Esophagus squamous epithelium (tissue), 5 donors: Measurements from ENCODE around the gene IRAK1BP1. TPM values are rescaled to one million over a fixed set of nuclear protein-coding genes. Genes with fewer than 3 reads are reported as not detected.

Source experiments
- DNase-seq: peaks from one replicate; lab custom pipeline; 2025; lab: John Stamatoyannopoulos, UW
- H3K27ac ChIP-seq, 4 donors: fragments of 200-600 bp; sonication (generic); one replicate each; pipeline ENCODE4 v1.5.1; 2016 to 2019; ENCODE audit warnings: mild to moderate bottlenecking in 1 of 4
- H3K27me3 ChIP-seq, 4 donors: fragments of 200-600 bp; sonication (generic); 1 replicate in 3 of 4; 2 replicates in 1 of 4; pipeline versions ENCODE4 v1.5.1 to v1.6.0; 2017 to 2021; ENCODE audit warnings: antibody characterized with exemption in 1 of 4
- H3K36me3 ChIP-seq, 3 donors: fragments of 200-600 bp; sonication (generic); one replicate each; pipeline ENCODE4 v1.5.1; 2016 to 2019
- H3K4me1 ChIP-seq, 3 donors: fragments of 200-600 bp; sonication (generic); one replicate each; pipeline ENCODE4 v1.5.1; 2017 to 2019
- H3K4me3 ChIP-seq, 4 donors: fragments of 200-600 bp; sonication (generic); 1 replicate in 3 of 4; 2 replicates in 1 of 4; pipeline ENCODE4 v1.5.1; 2016 to 2019; ENCODE audit warnings: mild to moderate bottlenecking in 2 of 4, moderate library complexity in 1 of 4
- H3K9me3 ChIP-seq, 3 donors: fragments of 200-600 bp; sonication (generic); one replicate each; pipeline ENCODE4 v1.5.1; 2016 to 2019
- POLR2A ChIP-seq, 4 donors: fragments of 450-650 bp; IDR thresholded peaks; one replicate each; pipeline ENCODE4 v1.6.1; 2017; ENCODE audit warnings: antibody characterized with exemption in 4 of 4, mild to moderate bottlenecking in 4 of 4, moderate library complexity in 3 of 4
- WGBS, 2 donors: methylation state at CpG; one replicate each; pipeline ENCODE4 v1.1.5; 2018; 5-methylcytosine and 5-hydroxymethylcytosine counted together
- intact Hi-C: fragments of 100-400 bp; cut with DNase I; formaldehyde crosslinking; loops from one replicate; pipeline ENCODE4 v1.15.0; 2022
- total RNA-seq, 4 donors: library from RNA; depleted of rRNA; stranded (reverse); fragments of >200 nt; gene quantifications; one replicate each; pipeline ENCODE4 v1.1.0, GENCODE V29; 2016
- TF ChIP-seq, protein P1 (sequence below), 6 experiments: fragments of 450-650 bp in 4 of 6; fragments of 200-600 bp in 2 of 6; sonication (generic) in 2 of 6; IDR thresholded peaks; one replicate each; pipeline ENCODE4 v1.5.1; 2016 to 2019; ENCODE audit warnings: antibody characterized with exemption in 6 of 6, mild to moderate bottlenecking in 4 of 6, moderate library complexity in 4 of 6
- donor health status: DM: yes; HTN: yes; CAD: no.

Gene IRAK1BP1
- total RNA-seq, 4 donors from 2014 or later = 1.8 to 5.0 (median 2.0) TPM

DNA sequence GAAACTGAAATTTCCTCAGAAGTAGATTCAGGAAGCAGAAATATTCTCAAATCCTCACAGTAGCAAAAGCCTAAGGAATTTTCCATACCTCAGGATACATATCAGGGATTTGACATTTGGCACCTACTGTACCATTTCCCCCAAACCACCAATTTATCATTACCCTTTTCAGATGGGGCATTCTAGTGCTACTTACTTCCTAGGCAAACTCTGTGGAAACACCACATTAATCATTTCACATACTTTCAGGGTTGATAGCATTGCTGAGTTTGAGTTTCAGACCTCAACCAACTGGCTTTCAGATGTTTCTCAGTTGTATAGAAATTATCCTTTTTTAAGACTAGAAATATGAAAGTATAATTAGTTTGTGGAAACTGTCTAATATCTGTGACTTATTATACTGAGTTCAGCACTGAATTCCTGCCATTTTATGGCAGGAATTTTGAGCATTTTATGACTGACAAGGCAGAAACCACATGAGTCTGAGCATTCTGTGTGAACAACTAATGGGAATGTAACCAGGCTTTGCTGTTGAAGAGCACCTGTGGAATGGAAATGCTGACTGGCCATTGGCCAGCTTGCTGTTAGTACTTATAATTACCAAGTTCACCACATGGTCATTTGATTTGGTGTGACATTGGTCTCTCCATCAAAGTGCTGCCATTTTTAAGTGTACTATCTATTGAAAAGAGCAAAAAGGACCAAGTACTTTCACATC, 35.1 kb upstream of the IRAK1BP1 start:
- H3K36me3 ChIP-seq = no peaks in the 10 kb centered on the region
- H3K27me3 ChIP-seq = no peaks in the 10 kb centered on the region
- H3K27ac ChIP-seq = no peak overlapping the region
- DNase-seq = no peak
- TF ChIP-seq, protein P1, sequence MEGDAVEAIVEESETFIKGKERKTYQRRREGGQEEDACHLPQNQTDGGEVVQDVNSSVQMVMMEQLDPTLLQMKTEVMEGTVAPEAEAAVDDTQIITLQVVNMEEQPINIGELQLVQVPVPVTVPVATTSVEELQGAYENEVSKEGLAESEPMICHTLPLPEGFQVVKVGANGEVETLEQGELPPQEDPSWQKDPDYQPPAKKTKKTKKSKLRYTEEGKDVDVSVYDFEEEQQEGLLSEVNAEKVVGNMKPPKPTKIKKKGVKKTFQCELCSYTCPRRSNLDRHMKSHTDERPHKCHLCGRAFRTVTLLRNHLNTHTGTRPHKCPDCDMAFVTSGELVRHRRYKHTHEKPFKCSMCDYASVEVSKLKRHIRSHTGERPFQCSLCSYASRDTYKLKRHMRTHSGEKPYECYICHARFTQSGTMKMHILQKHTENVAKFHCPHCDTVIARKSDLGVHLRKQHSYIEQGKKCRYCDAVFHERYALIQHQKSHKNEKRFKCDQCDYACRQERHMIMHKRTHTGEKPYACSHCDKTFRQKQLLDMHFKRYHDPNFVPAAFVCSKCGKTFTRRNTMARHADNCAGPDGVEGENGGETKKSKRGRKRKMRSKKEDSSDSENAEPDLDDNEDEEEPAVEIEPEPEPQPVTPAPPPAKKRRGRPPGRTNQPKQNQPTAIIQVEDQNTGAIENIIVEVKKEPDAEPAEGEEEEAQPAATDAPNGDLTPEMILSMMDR (IDR thresholded peaks at IDR 0.05) = no peak
- TF ChIP-seq POLR2A (IDR thresholded peaks at IDR 0.05) = no peak
- intact Hi-C loops = no loop called here
- H3K9me3 ChIP-seq = no peaks in the 10 kb centered on the region
- H3K4me1 ChIP-seq = no peaks in the 10 kb centered on the region
- no peak overlapping the region for H3K4me3 ChIP-seq

DNA sequence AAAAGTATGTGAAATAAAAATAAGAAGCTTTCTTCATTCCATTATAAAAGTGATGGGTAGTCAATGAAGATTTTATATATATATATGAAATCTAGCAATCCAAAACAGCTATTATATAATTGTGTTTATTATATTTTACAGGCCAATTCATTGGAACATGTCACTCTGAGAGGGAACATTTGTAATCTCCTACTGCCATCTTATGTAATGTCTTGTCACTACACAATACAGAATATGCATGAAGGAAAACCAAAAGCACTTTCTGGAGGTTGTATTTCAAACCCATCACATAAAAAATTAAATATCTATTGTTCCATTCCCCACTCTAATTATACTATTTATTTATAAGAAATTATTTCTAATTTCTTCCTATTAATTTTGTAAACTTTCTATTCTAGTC, 31.5 kb upstream of the IRAK1BP1 start:
- intact Hi-C loops = no loop called here
- Histone ChIP-seq H3K4me3 (no peak overlapping the region), H3K9me3 (no peaks in the 10 kb centered on the region), H3K36me3 (no peaks in the 10 kb centered on the region), H3K4me1 (no peaks in the 10 kb centered on the region), H3K27me3 (peaks cover 0 to 3% (median 0%) of the 10 kb centered on the region in 4 donors), H3K27ac (no peak overlapping the region)
- TF ChIP-seq POLR2A (IDR thresholded peaks at IDR 0.05) = no peak
- TF ChIP-seq, protein P1 (IDR thresholded peaks at IDR 0.05) = peak in 3 of 6 experiments; percentile 11 to 29 (median 13)
- no peak for DNase-seq

DNA sequence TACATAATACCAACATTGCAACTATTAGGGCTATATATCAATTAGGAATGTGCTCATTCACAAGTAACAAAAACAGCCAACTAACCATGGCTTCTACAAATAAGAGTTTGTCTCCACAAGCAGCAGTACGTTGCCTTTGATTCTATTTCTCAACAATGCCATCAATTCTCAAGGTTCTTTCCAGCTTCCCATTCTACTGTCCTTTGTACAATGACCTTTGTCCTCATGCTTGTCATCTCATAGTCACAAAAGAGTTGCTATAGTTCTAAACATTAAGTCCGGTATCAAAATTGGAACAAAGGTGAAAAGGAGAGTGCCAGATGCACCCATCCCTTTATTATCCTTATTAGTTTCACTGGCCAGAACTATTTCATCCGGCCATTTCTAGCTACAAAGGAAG, 30.8 kb upstream of the IRAK1BP1 start:
- Histone ChIP-seq H3K4me3 (no peak overlapping the region), H3K4me1 (no peaks in the 10 kb centered on the region), H3K9me3 (no peaks in the 10 kb centered on the region), H3K27ac (no peak overlapping the region), H3K27me3 (peaks cover 0 to 3% (median 0%) of the 10 kb centered on the region in 4 donors), H3K36me3 (no peaks in the 10 kb centered on the region)
- WGBS, 2 donors = 59 to 66% methylated on average over 3 of the region's 3 CpGs
- no peak for DNase-seq
- TF ChIP-seq POLR2A (IDR thresholded peaks at IDR 0.05) = no peak
- TF ChIP-seq, protein P1 (IDR thresholded peaks at IDR 0.05) = no peak
- intact Hi-C loops = no loop called here

DNA sequence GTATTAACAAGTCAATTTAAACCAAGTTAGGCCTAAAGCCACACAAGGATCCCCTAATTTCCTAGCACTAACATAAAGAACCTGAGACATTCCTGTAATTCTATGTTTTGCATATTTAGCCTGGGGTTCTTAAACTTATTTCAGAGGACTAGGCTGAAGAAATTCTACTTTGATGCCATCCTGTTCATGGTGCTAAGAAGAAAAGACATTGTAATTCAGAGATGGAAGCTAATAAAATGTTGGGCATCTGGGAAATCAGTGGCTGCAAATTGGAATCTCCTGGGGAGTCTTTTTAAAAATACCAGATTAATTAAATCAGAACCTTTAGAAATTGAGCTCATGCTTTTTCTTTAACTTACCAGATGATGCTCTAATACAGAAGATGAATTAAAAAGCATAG, 26.2 kb upstream of the IRAK1BP1 start:
- intact Hi-C loops = no loop called here
- no peak for TF ChIP-seq POLR2A (IDR thresholded peaks at IDR 0.05)
- TF ChIP-seq, protein P1 (IDR thresholded peaks at IDR 0.05) = no peak
- H3K9me3 ChIP-seq = no peaks in the 10 kb centered on the region
- no peak for DNase-seq
- H3K4me3 ChIP-seq = no peak overlapping the region
- H3K27ac ChIP-seq = no peak overlapping the region
- H3K27me3 ChIP-seq = peaks cover 0 to 3% (median 0%) of the 10 kb centered on the region in 4 donors
- H3K36me3 ChIP-seq = no peaks in the 10 kb centered on the region
- H3K4me1 ChIP-seq = no peaks in the 10 kb centered on the region

DNA sequence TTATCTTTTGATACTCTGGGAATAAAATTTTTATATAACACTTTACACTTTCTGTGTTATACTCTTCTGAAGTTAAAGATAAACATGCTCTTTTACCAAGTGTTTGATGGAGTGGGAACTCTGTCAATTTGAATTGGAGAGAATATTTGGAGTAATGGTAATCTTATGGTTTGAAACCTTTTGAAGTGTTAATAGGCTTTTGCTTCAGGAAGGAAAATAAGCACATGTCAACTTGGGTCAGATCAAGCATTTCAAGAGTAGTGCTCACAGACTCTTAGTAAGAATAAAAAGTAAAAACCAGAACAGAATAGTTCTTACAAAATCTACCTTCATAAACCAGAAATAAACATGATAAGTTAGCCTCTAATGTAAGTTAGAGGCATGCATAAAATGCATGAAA, 24.4 kb upstream of the IRAK1BP1 start:
- TF ChIP-seq, protein P1 (IDR thresholded peaks at IDR 0.05) = no peak
- TF ChIP-seq POLR2A (IDR thresholded peaks at IDR 0.05) = no peak
- intact Hi-C loops = no loop called here
- H3K4me1 ChIP-seq = no peaks in the 10 kb centered on the region
- H3K9me3 ChIP-seq = no peaks in the 10 kb centered on the region
- no peak overlapping the region for H3K27ac ChIP-seq
- H3K27me3 ChIP-seq = peaks cover 0 to 3% (median 0%) of the 10 kb centered on the region in 4 donors
- no peak for DNase-seq
- no peak overlapping the region for H3K4me3 ChIP-seq
- no peaks in the 10 kb centered on the region for H3K36me3 ChIP-seq
